Renal cortical epithelial cell (primary cell): ENCODE measurements around the gene CDK12. TPM values are rescaled to one million over a fixed set of nuclear protein-coding genes. Genes with fewer than 3 reads are reported as not detected.
"Not testable (repeated sequence)": the region's sequence is repeated elsewhere in the genome, so short reads cannot be mapped to it uniquely, and the experiment has no call there.

Experiments used
- DNase-seq: peaks from one replicate; pipeline ENCODE4 v3.0.0-alpha.2; 2011; ENCODE audit warnings: low read depth
- total RNA-seq: library from RNA; depleted of rRNA; stranded (reverse); fragments of >200 nt; gene quantifications from 2 replicates; pipeline ENCODE4 v1.2.3, GENCODE V29; 2014

CDK12 gene
- total RNA-seq = 18.6 and 38.9 TPM in 2 replicates

- DNase-seq = peak; percentile 98
Measured at GRCh38 chr17:39461113-39461925, at the start of gene CDK12. TSS of gene CDK12 (plus strand) at chr17:39461486. CDS start at chr17:39462072, 586 bp downstream.

GRCh38 chr17:39416141-39416540 is 45.1 kb upstream of the CDK12 start:
- no peak for DNase-seq

GRCh38 chr17:39429600-39429999 is 31.7 kb upstream of the CDK12 start:
- no peak for DNase-seq

DNA sequence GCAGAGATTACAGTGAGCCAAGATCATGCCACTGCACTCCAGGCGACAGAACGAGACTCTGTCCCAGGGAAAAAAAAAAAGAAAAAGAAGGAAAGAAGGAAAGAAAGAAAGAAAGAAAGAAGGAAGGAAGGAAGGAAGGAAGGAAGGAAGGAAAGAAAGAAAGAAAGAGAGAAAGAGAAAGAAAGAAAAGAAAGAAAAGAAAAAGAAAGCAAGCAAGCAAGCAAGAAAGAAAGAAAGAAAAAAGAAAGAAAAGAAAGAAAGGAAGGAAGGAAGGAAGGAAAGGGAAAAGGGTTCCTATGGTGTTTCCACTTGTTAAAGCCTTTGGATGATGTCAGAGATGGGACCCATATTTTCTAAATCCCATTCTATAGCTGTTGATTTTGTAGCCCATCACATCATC is 21.4 kb upstream of the CDK12 start:
- DNase-seq = not testable (repeated sequence)

GRCh38 chr17:39443326-39443725 is 18.0 kb upstream of the CDK12 start:
- no peak for DNase-seq

GRCh38 chr17:39447561-39447960 is 13.7 kb upstream of the CDK12 start:
- no peak for DNase-seq

DNA sequence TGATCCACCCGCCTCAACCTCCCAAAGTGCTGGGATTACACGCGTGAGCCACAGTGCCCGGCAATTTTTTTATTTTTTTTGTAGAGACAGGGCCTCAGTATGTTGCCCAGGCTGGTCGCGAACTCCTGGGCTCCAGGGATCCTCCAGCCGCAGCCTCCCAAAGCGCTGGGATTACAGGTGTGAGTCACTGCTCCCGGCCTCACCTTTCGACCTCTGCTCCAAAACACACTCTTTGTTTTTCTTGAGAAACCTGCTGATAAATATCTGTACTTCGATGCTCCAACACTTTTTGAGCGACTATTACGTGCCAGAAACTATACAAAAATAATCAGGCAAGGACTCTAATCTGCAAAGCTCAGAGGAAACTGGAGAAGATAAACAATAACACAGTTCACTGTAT is 11.2 kb upstream of the CDK12 start:
- no peak for DNase-seq

GRCh38 chr17:39450847-39451581 is 10.3 kb upstream of the CDK12 start, which contains the start of gene MED1:
TSS of gene MED1 (minus strand) at chr17:39451263. CDS start at chr17:39451062, 201 bp downstream.
- peak; percentile 97 for DNase-seq

DNA sequence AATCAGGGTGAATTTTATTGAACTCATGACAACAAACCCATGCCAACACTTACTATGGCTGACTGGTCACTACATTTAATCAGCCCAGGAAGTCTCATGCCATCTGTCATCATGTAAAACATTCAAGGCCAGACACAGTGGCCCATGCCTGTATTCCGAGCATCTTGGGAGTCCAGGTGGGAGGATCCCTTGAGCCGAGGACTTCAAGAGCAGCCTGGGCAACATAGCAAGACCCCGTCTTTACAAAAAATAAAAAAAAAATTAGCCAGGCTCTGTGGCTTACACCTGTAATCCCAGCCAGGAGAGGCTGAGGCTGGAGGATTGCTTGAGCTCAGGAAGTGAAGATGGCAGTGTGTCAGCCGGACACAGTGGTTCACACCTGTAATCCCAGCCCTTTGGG is 5.4 kb upstream of the CDK12 start:
- DNase-seq = no peak

- peak; percentile 29 for DNase-seq
Measured at GRCh38 chr17:39461926-39462569, 762 bp downstream of the CDK12 start.

GRCh38 chr17:39462631-39463375 is 1.5 kb downstream of the CDK12 start:
- no peak for DNase-seq

- DNase-seq = not testable (repeated sequence)
Measured at GRCh38 chr17:39464639-39465181, 3.4 kb downstream of the CDK12 start.

DNA sequence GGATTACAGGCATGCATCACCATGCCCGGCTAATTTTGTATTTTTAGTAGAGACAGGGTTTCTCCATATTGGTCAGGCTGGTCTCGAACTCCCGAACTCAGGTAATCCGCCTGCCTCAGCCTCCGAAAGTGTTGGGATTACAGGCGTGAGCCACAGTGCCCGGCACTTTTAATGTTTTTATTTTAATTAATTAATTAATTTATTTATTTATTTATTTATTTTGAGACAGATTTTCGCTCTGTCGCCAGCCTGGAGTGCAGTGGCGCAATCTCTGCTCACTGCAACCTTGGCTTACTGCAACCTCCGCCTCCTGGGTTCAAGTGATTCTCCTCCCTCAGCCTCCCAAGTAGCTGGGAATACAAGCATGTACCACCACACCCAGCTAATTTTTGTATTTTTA is 7.3 kb downstream of the CDK12 start:
- DNase-seq = not testable (repeated sequence)

GRCh38 chr17:39473310-39473709 is 12.0 kb downstream of the CDK12 start:
- DNase-seq = no peak

- DNase-seq = not testable (repeated sequence)
Measured at GRCh38 chr17:39479631-39480030, 18.3 kb downstream of the CDK12 start.

GRCh38 chr17:39483506-39483905 is 22.2 kb downstream of the CDK12 start:
- DNase-seq = no peak

DNA sequence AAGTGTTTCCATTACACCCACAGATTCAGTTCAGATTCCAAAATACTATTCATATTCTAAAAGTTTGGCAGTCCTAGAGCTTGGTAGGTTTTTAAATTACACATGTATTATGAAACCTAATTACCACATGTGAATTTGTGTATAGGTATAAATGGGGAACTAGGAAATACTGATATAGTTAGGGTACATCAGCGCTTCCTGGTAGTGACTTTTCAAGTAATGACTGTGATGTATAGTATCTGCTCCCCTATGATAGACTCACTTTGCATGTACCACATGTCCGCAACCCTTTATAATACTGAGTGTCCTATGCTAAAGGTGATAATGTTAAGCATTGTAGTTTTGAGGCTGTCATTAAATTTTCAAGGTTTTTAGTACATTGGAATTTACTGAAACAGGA is 22.9 kb downstream of the CDK12 start:
- no peak for DNase-seq

GRCh38 chr17:39485555-39485954 is 24.3 kb downstream of the CDK12 start:
- peak; percentile 95 for DNase-seq

GRCh38 chr17:39486242-39486641 is 25.0 kb downstream of the CDK12 start:
- peak; percentile 21 for DNase-seq

DNA sequence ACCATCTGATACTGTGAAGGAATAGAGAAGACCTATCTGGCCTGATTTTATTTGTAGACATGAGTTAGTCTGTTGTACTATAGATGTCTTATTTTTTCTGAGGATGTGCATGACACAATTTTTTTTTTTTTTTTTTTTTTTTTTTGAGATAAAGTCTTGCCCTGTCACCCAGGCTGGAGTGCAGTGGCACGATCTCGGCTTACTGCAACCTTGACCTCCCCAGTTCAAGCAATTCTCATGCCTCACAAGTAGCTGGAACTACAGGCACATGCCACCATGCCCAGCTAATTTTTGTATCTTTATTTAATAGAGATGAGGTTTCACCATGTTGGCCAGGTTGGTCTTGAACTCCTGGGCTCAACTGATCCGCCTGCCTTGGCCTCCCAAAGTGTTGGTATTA is 26.2 kb downstream of the CDK12 start:
- not testable (repeated sequence) for DNase-seq

DNA sequence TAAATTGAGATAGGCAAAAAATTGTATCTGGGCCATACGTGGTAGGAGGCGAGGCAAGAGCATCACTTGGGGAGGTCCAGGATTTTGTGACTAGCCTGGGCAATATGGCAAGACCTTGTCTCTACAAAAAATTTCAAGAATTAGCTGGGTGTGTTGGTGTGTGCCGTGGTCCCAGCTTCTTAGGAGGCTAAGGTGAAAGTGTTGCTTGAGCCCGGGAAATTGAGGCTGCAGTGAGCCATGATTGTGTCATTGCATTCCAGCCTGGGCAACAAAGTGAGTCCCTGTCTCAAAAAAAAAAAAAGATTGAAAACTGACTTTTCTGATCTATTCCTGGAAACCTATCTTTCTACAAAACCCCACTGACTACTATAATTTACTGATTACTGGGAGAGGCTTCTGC is 26.7 kb downstream of the CDK12 start:
- DNase-seq = peak; percentile 18
